Left lung (tissue), 10 donors: ENCODE results near the gene CASP6. TPM values are rescaled to one million over a fixed set of nuclear protein-coding genes. Genes with fewer than 3 reads are reported as not detected.
"Not testable (repeated sequence)": the region's sequence is repeated elsewhere in the genome, so short reads cannot be mapped to it uniquely, and the experiment has no call there.

Experiments
- ATAC-seq: fragments of 200-7000 bp; cut with Tn5 transposase; one replicate; pipeline ENCODE4 v1.9.1; 2020; ENCODE audit warnings: moderate library complexity
- DNase-seq, 4 donors: peaks; one replicate each; pipeline ENCODE4 v3.0.0-alpha.2; 2013 to 2020
- H3K27ac ChIP-seq, 2 donors: fragments of 200-600 bp; sonication (generic) in 1 of 2; one replicate each; pipeline versions ENCODE4 v1.5.0 to v1.8.0; 2020 to 2021
- H3K27me3 ChIP-seq, 2 donors: fragments of 200-600 bp; sonication (generic) in 1 of 2; one replicate each; pipeline versions ENCODE4 v1.5.0 to v1.8.0; 2020 to 2021
- H3K36me3 ChIP-seq, 2 donors: fragments of 200-600 bp; sonication (generic) in 1 of 2; one replicate each; pipeline versions ENCODE4 v1.5.0 to v1.8.0; 2020 to 2021
- H3K4me1 ChIP-seq, 2 donors: fragments of 200-600 bp; one replicate each; pipeline ENCODE4 v1.8.0; 2021
- H3K4me3 ChIP-seq, 2 donors: fragments of 200-600 bp; sonication (generic) in 1 of 2; one replicate each; pipeline versions ENCODE4 v1.5.0 to v1.8.0; 2020 to 2021; ENCODE audit warnings: mild to moderate bottlenecking in 1 of 2
- H3K9me3 ChIP-seq, 2 donors: fragments of 200-600 bp; sonication (generic) in 1 of 2; one replicate each; pipeline versions ENCODE4 v1.5.0 to v1.8.0; 2020 to 2021
- intact Hi-C, 2 donors: fragments of 100-400 bp; cut with DNase I; formaldehyde crosslinking; loops; one replicate each; pipeline versions ENCODE4 v1.11.2 to v1.14.2; 2022
- polyA plus RNA-seq, 6 donors: library from polyadenylated mRNA; unstranded; fragments of 120-200 nt; gene quantifications; one replicate each; pipeline ENCODE4 v1.2.1, GENCODE V29; 2013; ENCODE audit not compliant: insufficient read length in 6 of 6
- total RNA-seq, 2 donors: library from RNA; stranded (reverse); fragmentation: NEBNext Ultra II Directional; extraction: Animal tissue kit (Norgen Biotek cat#: 25700); gene quantifications; one replicate each; pipeline ENCODE4 v1.2.1, GENCODE V29; 2021
- TF ChIP-seq, protein P1 (sequence below), 2 donors: fragments of 200-600 bp; sonication (generic) in 1 of 2; IDR thresholded peaks; one replicate each; pipeline versions ENCODE4 v1.5.0 to v1.8.0; 2021; ENCODE audit warnings: antibody characterized with exemption in 2 of 2
- donor health status: DM: no; HTN: yes; CAD: no.
- donor health status: DM: no; HTN: no; CAD: no.

The CASP6 gene
- total and polyA plus RNA-seq, 8 donors: 15.9 to 53.4 (median 43.6) TPM

DNA sequence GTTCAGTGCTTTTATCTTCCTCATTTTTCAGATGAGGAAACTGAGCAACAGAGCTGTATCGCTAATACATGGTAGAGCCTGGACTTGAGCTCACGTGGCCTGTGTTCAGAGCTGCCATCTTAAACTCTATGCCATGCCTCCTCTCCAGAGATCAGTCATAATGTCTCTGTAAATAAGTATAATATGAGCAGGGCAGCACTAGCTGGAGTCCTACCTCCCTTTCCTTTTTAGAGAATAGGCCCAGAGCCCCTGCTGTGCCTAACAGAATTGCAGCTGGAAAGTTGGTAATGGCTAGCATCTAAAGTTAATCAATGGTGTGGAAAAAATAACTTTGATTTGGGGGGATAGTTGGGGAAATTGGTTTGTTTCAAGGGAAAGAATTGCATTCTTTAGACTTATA, 20.4 kb downstream of the CASP6 start:
- Histone ChIP-seq H3K9me3 (no peaks in the 10 kb centered on the region), H3K4me3 (no peak overlapping the region), H3K4me1 (no peaks in the 10 kb centered on the region), H3K36me3 (peaks cover 0 to 30% of the 10 kb centered on the region in 2 donors), H3K27me3 (no peaks in the 10 kb centered on the region), H3K27ac (no peak overlapping the region)
- TF ChIP-seq, protein P1, sequence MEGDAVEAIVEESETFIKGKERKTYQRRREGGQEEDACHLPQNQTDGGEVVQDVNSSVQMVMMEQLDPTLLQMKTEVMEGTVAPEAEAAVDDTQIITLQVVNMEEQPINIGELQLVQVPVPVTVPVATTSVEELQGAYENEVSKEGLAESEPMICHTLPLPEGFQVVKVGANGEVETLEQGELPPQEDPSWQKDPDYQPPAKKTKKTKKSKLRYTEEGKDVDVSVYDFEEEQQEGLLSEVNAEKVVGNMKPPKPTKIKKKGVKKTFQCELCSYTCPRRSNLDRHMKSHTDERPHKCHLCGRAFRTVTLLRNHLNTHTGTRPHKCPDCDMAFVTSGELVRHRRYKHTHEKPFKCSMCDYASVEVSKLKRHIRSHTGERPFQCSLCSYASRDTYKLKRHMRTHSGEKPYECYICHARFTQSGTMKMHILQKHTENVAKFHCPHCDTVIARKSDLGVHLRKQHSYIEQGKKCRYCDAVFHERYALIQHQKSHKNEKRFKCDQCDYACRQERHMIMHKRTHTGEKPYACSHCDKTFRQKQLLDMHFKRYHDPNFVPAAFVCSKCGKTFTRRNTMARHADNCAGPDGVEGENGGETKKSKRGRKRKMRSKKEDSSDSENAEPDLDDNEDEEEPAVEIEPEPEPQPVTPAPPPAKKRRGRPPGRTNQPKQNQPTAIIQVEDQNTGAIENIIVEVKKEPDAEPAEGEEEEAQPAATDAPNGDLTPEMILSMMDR (IDR thresholded peaks at IDR 0.05): no peak
- ATAC-seq (no peak), DNase-seq (no peak)
- intact Hi-C loops: no loop called here

DNA sequence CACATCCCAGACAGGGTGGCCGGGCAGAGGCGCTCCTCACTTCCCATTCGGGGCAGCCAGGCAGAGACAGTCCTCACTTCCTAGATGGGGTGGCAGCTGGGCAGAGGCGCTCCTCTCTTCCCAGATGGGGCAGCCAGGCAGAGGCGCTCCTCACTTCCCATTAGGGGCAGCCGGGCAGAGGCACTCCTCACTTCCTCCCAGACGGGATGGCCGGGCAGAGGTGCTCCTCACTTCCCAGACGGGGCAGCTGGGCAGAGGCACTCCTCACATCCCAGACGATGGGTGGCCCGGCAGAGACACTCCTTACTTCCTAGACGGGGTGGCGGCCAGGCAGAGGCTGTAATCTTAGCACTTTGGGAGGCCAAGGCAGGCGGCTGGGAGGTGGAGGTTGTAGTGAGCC, 24.3 kb downstream of the CASP6 start:
- H3K36me3 ChIP-seq, intact Hi-C loops, H3K27ac ChIP-seq, H3K4me1 ChIP-seq, H3K4me3 ChIP-seq, H3K9me3 ChIP-seq, ATAC-seq, H3K27me3 ChIP-seq: not testable (repeated sequence)
- DNase-seq: peak in 1 of 4 donors; percentile 60

DNA sequence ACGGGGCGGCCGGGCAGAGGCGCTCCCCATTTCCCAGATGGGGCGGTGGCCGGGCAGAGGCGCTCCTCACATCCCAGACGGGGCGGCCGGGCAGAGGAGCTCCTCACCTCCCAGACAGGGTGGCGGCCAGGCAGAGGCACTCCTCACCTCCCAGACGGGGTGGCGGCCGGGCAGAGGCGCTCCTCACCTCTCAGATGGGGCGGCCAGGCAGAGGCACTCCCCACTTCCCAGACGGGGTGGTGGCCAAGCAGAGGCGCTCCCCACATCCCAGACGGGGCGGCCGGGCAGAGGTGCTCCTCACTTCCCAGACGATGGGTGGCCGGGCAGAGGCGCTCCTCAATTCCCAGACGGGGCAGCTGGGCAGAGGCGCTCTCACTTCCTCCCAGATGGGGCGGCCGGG, 24.8 kb downstream of the CASP6 start:
- H3K4me1 ChIP-seq, H3K36me3 ChIP-seq, H3K4me3 ChIP-seq, ATAC-seq, H3K9me3 ChIP-seq, H3K27me3 ChIP-seq, intact Hi-C loops, H3K27ac ChIP-seq: not testable (repeated sequence)
- DNase-seq: peak in 1 of 4 donors; percentile 78

DNA sequence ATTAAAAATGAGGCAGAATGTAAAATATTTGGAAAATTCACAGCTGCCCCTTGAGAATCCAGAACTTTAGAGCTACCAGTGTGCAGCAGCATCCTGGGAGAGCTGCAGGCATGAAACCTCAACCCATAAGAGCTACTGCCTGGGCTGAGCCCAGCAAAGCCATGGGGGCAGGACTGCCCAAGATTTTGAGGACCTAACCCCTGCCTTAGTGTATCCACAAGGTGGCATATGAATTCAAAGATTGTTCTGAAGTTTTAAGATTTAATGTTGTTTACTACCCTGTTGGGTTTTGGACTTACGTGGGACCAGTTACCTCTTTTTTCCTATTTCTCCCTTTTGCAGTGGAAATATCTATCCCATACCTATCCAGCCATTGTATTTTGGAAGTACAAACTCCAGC, 26.4 kb downstream of the CASP6 start:
- intact Hi-C loops: no loop called here
- H3K4me3 ChIP-seq: no peak overlapping the region
- no peaks in the 10 kb centered on the region for H3K4me1 ChIP-seq
- no peak overlapping the region for H3K27ac ChIP-seq
- TF ChIP-seq, protein P1 (IDR thresholded peaks at IDR 0.05): no peak
- H3K36me3 ChIP-seq: no peaks in the 10 kb centered on the region
- H3K9me3 ChIP-seq: no peaks in the 10 kb centered on the region
- H3K27me3 ChIP-seq: no peaks in the 10 kb centered on the region
- DNase-seq (no peak), ATAC-seq (no peak)

DNA sequence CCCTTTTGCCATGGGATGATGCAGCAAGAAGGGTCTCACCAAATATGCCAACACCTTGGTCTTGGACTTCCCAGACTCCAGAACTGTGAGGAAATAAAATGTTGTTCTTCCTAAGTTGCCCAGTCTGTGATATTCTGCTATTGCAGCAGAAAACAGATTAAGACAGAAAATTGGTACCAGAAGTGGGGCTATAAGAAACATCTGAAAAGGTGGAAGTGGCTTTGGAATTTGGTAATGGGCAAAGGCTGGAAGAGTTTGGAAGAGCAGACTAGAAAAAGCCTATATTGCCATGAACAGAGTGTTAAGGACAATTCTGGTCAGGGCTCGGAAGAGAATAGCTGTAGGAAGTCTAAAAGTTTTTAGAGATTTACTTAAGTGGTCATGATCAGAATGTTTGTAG, 27.4 kb downstream of the CASP6 start:
- Histone ChIP-seq H3K9me3 (no peaks in the 10 kb centered on the region), H3K4me1 (no peaks in the 10 kb centered on the region), H3K36me3 (no peaks in the 10 kb centered on the region), H3K27ac (no peak overlapping the region), H3K27me3 (no peaks in the 10 kb centered on the region), H3K4me3 (no peak overlapping the region)
- ATAC-seq (no peak), DNase-seq (no peak)
- intact Hi-C loops: no loop called here
- TF ChIP-seq, protein P1 (IDR thresholded peaks at IDR 0.05): no peak

DNA sequence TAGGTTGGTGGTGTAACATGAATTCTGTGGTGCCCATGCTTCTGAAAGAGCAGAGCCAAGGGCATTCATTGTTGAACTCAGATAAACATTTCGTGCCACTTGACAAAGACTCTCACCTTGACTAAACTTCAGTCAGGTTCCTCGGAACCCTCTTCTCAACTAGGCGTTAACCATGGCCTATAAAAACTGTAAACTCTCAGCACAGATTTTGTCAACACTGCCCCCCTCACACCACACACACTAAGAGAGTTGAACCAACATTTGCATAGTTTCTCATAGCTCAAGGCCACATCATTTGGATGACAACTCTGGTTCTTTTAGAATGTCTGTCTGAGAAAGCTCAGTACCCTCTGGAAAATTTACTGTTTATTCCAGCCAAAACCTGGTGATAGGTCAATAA, 28.1 kb downstream of the CASP6 start:
- ATAC-seq (peak; percentile 65), DNase-seq (peak in 1 of 4 donors; percentile 7)
- Histone ChIP-seq H3K36me3 (no peaks in the 10 kb centered on the region), H3K27ac (no peak overlapping the region), H3K4me3 (no peak overlapping the region), H3K4me1 (no peaks in the 10 kb centered on the region), H3K9me3 (no peaks in the 10 kb centered on the region), H3K27me3 (no peaks in the 10 kb centered on the region)
- intact Hi-C loops: no loop called here
- TF ChIP-seq, protein P1 (IDR thresholded peaks at IDR 0.05): no peak
